GM10847 (cell line): ENCODE measurements around the gene OR11A1.

Source experiments
- POLR2A ChIP-seq: IDR thresholded peaks from 2 replicates; pipeline ENCODE4 v1.6.1; 2011; ENCODE audit not compliant: insufficient read length; ENCODE audit errors: extremely low read depth

OR11A1 gene

GRCh38 chr6:29447670-29448069 is 9.2 kb downstream of the OR11A1 start:
- TF ChIP-seq POLR2A, result no peak

DNA sequence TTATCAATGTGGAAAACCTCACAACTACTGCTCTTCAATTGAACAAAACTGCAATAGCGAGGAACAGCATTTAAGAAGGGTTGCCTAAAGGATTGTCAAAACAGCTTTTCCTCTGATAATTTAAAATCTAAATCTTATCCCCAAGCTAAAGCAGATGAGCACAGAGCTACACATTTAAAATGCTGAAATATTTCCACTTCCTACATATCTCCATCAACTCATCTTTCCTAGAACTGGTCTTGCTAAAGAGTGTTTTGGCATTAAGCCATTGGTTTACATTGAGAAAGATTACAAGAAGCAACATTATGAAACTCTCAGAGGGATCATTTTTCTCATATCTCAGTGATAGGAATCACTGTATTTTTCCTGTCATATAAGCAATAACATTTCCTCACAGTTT is 14.2 kb downstream of the OR11A1 start:
- TF ChIP-seq POLR2A, result no peak

DNA sequence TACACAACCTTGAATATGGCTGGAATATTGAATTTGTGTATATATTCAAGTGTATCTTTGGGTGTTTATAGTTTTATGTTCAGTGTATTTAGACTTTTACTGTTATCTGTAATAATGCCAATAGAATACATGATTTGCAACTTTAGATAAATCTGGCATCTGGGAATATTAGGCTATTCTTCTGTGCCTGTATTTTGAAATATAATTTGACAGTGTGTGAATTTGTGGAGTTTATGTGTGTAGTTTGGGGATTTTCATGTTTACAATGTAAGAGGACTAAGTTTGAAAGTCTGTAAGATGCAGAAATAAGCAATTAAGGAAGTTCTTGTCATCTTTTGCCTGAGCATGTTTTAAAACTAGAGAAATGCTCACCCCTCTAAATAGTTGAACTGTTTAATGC is 17.9 kb downstream of the OR11A1 start, which contains the start of gene OR10C1:
Gene OR10C1 (plus strand): TSS at position 301 of the 400 bp plus-strand sequence. CDS start 710 bp downstream, outside the sequence.
- no peak for TF ChIP-seq POLR2A

GRCh38 chr6:29426654-29427053 is 30.2 kb downstream of the OR11A1 start:
- no peak for TF ChIP-seq POLR2A

GRCh38 chr6:29425075-29425474 is 31.8 kb downstream of the OR11A1 start:
- TF ChIP-seq POLR2A, result no peak

DNA sequence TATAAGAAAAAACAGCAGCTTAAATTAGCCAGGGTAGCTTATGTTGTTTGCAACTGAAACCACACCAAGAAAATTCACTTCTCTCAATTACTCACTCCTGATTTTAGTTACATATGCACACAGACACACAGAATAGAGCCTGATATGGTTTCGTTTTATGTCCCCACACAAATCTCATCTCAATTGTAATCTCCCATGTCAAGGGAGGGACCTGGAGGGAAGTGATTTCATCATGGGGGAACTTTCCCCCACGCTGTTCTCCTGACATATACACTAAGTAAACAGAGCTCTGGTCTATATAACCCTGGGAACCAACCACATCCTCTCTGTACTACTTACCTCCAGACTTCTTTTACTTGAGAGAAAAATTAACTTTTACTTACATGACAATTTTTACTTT is 32.3 kb downstream of the OR11A1 start:
- TF ChIP-seq POLR2A, result no peak

DNA sequence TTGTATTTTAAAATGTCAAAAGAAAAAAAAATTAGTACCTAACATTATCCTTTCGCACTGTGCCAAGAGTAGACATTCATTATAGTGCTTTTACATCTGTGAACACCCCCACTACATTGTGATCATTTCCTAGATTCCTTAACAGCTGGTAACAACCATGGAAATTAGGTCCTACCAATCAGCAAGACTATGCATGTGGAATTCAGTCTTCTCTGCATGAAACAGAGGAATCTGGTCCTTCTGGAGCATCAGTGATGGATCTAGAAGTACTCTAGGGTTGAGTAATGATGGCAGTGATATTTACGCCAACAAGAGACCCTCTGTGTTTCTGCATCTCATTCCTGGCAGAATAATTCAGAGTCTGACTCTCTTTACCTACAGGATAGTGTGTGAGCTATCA is 32.7 kb downstream of the OR11A1 start:
- TF ChIP-seq POLR2A, result no peak

- TF ChIP-seq POLR2A, result no peak
These were observed 37.4 kb downstream of the OR11A1 start for GRCh38 chr6:29419516-29419915.

DNA sequence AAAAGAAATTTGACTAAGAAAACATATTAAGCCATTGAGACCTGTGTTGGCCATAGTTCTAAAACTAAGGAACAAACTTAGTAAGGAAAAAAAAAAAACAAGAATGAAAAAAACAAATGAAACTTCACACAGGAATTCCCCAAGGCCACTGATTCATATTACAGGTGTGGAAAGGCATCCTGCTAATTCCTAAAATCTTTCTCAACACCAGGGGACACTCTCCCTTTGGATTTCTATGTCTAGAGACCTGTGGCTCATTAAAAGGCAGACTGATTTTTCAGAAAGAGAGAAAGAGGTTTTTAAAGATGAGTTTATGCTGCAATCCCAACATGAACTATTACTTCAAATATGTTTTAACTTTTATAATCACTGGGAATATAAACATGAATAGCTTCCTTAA is 42.3 kb downstream of the OR11A1 start, which contains the start of gene OR12D1:
Gene OR12D1 (plus strand): TSS at position 341 of the 400 bp plus-strand sequence.
- no peak for TF ChIP-seq POLR2A

- TF ChIP-seq POLR2A, result no peak
These were observed 53.1 kb downstream of the OR11A1 start for GRCh38 chr6:29403801-29404200.

GRCh38 chr6:29399525-29399924 is 57.3 kb downstream of the OR11A1 start:
- TF ChIP-seq POLR2A, result no peak

GRCh38 chr6:29395331-29395730 is 61.5 kb downstream of the OR11A1 start, which contains the start of gene OR12D2:
Gene OR12D2, plus strand, starts transcription at chr6:29395631. Its CDS starts 1,069 bp downstream, at chr6:29396700.
- no peak for TF ChIP-seq POLR2A

DNA sequence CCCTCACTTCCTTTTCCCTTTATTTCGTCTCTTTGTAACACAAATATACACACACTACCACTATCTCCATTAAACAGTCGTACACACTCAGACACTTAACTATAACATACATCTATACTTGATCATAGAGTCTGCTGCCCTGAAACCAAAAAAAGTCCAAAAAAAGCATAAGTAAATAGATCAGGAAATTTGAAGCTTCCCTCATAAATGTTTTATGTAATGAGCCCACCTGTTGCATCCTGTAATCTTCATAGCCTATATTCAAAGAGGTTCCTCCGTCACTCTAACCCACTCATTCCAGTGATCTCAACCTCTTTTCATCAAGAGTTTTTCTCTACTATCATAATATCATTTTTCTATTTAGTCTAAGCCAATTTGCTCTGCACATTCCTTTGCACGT is 68.3 kb downstream of the OR11A1 start:
- TF ChIP-seq POLR2A, result no peak

DNA sequence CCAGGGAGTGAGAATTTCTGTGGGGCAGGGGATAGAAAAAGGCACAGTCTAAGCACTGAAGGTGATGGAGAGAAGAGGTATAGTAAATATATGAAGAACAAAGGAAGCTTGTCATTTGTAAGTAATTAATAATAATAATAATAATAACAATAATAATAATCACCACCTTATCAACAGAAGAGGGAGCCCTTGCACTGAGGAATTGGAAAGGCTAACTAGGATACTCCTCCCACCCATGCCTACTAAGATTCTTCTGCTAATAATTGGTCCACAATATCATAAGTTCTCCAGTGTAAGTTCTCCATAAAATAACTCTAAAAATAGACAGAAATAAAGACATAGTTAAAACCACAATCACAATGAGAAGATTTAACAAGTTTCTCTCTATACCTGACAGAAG is 80.9 kb downstream of the OR11A1 start:
- TF ChIP-seq POLR2A, result no peak
